ENCODE data around the gene HSD3B1.

Gene HSD3B1

GRCh38 chr1:119466445-119466844 lies 40.6 kb upstream of the HSD3B1 start:
- no peak for TF ChIP-seq YY1 (IDR thresholded peaks at IDR 0.05; ENCODE audit: low read depth)
- no peak for TF ChIP-seq TEAD4 (IDR thresholded peaks at IDR 0.05)
- TF ChIP-seq RAD21 (IDR thresholded peaks at IDR 0.05; ENCODE audit: low read depth): no peak
- no peak for TF ChIP-seq REST (IDR thresholded peaks at IDR 0.05; ENCODE audit: low read depth)
- TF ChIP-seq FOXM1 (IDR thresholded peaks at IDR 0.05; ENCODE audit: borderline replicate concordance, low read depth): no peak
- TF ChIP-seq TAF1 (IDR thresholded peaks at IDR 0.05; ENCODE audit: low read depth): no peak
- no peak for TF ChIP-seq CREB1 (IDR thresholded peaks at IDR 0.05; ENCODE audit: low read depth)
- no peak for TF ChIP-seq ZBTB7A (IDR thresholded peaks at IDR 0.05; ENCODE audit: low read depth)
- TF ChIP-seq EP300 (IDR thresholded peaks at IDR 0.05; ENCODE audit: borderline replicate concordance): no peak
- TF ChIP-seq MAX (IDR thresholded peaks at IDR 0.05): no peak
- no peak for TF ChIP-seq TCF12 (IDR thresholded peaks at IDR 0.05; ENCODE audit: low read depth)
- TF ChIP-seq, protein P1, sequence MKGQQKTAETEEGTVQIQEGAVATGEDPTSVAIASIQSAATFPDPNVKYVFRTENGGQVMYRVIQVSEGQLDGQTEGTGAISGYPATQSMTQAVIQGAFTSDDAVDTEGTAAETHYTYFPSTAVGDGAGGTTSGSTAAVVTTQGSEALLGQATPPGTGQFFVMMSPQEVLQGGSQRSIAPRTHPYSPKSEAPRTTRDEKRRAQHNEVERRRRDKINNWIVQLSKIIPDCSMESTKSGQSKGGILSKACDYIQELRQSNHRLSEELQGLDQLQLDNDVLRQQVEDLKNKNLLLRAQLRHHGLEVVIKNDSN (IDR thresholded peaks at IDR 0.05): no peak
- TF ChIP-seq EGR1 (IDR thresholded peaks at IDR 0.05): no peak
- TF ChIP-seq CEBPB (IDR thresholded peaks at IDR 0.05): no peak

DNA sequence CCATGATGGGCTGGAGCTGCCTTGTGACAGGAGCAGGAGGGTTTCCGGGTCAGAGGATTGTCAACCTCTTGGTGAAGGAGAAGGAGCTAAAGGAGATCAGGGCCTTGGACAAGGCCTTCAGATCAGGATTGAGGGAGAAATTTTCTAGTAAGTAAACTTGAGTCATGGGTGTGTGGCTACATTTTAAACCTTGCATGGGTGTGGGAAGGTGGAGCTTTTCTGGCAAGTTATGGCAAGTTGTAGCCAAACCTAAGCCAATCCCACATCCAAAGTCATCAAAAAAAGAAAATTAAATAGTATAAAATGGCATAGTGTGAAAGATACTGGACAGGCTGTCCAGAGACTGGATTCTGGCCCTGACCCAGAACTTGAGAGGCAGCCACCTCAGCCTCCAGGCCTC lies 39.8 kb upstream of the HSD3B1 start:
- TF ChIP-seq YY1 (IDR thresholded peaks at IDR 0.05; ENCODE audit: low read depth) (no peak), MAX (IDR thresholded peaks at IDR 0.05) (no peak), FOXM1 (IDR thresholded peaks at IDR 0.05; ENCODE audit: borderline replicate concordance, low read depth) (no peak), EP300 (IDR thresholded peaks at IDR 0.05; ENCODE audit: borderline replicate concordance) (no peak), CEBPB (IDR thresholded peaks at IDR 0.05) (no peak), CREB1 (IDR thresholded peaks at IDR 0.05; ENCODE audit: low read depth) (no peak), ZBTB7A (IDR thresholded peaks at IDR 0.05; ENCODE audit: low read depth) (no peak), REST (IDR thresholded peaks at IDR 0.05; ENCODE audit: low read depth) (no peak), EGR1 (IDR thresholded peaks at IDR 0.05) (no peak), NFIC (IDR thresholded peaks at IDR 0.05) (no peak), RAD21 (IDR thresholded peaks at IDR 0.05; ENCODE audit: low read depth) (no peak), TAF1 (IDR thresholded peaks at IDR 0.05; ENCODE audit: low read depth) (no peak), TEAD4 (IDR thresholded peaks at IDR 0.05) (no peak), TCF12 (IDR thresholded peaks at IDR 0.05; ENCODE audit: low read depth) (no peak)
- TF ChIP-seq, protein P1 (IDR thresholded peaks at IDR 0.05): no peak

DNA sequence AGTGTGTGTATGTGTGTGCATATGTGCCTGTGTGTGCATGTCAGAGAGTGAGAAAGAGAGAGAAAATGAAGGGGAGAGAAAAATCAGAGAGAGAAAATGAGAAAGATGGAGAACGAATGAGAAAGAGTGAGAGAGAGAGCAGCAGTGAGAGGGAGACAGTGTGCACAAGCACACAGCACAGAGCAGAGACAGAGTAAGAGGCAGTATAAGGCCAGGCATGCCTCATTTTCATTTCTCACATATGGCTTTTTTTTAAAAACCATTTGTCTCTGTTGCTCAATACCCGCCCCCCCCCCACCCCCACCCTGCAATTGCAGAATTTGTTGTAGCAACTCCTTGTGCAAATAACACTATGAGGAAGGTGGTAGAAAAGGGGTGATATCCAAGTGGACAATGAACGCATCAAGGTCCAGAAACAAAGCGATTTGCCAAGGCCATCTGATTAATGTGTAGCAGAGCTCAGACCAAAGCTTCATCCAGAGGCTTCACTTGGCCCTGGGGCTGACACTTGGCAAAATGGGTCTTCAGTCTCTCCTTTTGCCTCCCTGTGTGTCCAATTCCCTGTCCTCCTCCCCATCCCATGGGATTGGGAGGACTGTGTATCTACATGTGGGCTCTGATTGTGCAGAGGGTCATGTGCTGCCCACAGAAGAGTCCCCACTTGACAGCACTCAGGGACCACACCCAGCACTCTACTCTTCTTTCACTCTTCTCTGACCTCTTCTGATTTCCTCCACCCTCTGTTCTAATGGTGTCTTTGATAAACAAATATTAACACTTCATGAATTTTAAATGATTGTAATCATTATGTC lies 38.9 kb upstream of the HSD3B1 start:
- TF ChIP-seq FOXM1 (IDR thresholded peaks at IDR 0.05; ENCODE audit: borderline replicate concordance, low read depth): no peak
- no peak for TF ChIP-seq RAD21 (IDR thresholded peaks at IDR 0.05; ENCODE audit: low read depth)
- no peak for TF ChIP-seq REST (IDR thresholded peaks at IDR 0.05; ENCODE audit: low read depth)
- no peak for TF ChIP-seq TEAD4 (IDR thresholded peaks at IDR 0.05)
- TF ChIP-seq EGR1 (IDR thresholded peaks at IDR 0.05): no peak
- no peak for TF ChIP-seq ZBTB7A (IDR thresholded peaks at IDR 0.05; ENCODE audit: low read depth)
- TF ChIP-seq TCF12 (IDR thresholded peaks at IDR 0.05; ENCODE audit: low read depth): no peak
- TF ChIP-seq CEBPB (IDR thresholded peaks at IDR 0.05): no peak
- TF ChIP-seq, protein P1 (IDR thresholded peaks at IDR 0.05): no peak
- no peak for TF ChIP-seq NFIC (IDR thresholded peaks at IDR 0.05)
- TF ChIP-seq YY1 (IDR thresholded peaks at IDR 0.05; ENCODE audit: low read depth): no peak
- TF ChIP-seq EP300 (IDR thresholded peaks at IDR 0.05; ENCODE audit: borderline replicate concordance): no peak
- no peak for TF ChIP-seq MAX (IDR thresholded peaks at IDR 0.05)
- TF ChIP-seq TAF1 (IDR thresholded peaks at IDR 0.05; ENCODE audit: low read depth): no peak
- no peak for TF ChIP-seq CREB1 (IDR thresholded peaks at IDR 0.05; ENCODE audit: low read depth)

Measured in Ishikawa (cell line).